GM23248 (cell line): ENCODE data around the gene VPS37D. TPM values are rescaled to one million over a fixed set of nuclear protein-coding genes. Genes with fewer than 3 reads are reported as not detected.
"Not testable (repeated sequence)": the region's sequence is repeated elsewhere in the genome, so short reads cannot be mapped to it uniquely, and the experiment has no call there.

Source experiments
- DNase-seq: peaks from one replicate; pipeline ENCODE4 v3.0.0-alpha.2; 2015
- H2AFZ ChIP-seq: fragments of 200-600 bp; sonication (generic); 2 replicates; pipeline ENCODE4 v1.6.1; 2016; ENCODE audit warnings: antibody characterized with exemption
- H3F3A ChIP-seq: fragments of 200-600 bp; sonication (generic); 2 replicates; pipeline ENCODE4 v1.6.1; 2016; ENCODE audit warnings: mild to moderate bottlenecking, antibody characterized with exemption, mixed run types; ENCODE audit not compliant: insufficient read depth
- H3K27ac ChIP-seq: fragments of 200-600 bp; sonication (generic); 2 replicates; pipeline ENCODE4 v1.5.1; 2016; ENCODE audit warnings: mild to moderate bottlenecking
- H3K27me3 ChIP-seq: fragments of 200-600 bp; sonication (generic); replicated peaks from 2 replicates; pipeline ENCODE4 v1.6.1; 2016; ENCODE audit warnings: mild to moderate bottlenecking; ENCODE audit not compliant: insufficient read depth
- H3K36me3 ChIP-seq: fragments of 200-600 bp; sonication (generic); 2 replicates; pipeline ENCODE4 v1.6.1; 2016; ENCODE audit warnings: low read depth, mild to moderate bottlenecking
- H3K4me1 ChIP-seq: fragments of 200-600 bp; sonication (generic); 2 replicates; pipeline ENCODE4 v1.6.1; 2016; ENCODE audit warnings: mild to moderate bottlenecking; ENCODE audit not compliant: insufficient read depth
- H3K4me2 ChIP-seq: fragments of 200-600 bp; sonication (generic); one replicate; pipeline ENCODE4 v1.6.1; 2016; ENCODE audit warnings: mild to moderate bottlenecking; ENCODE audit not compliant: unreplicated experiment
- H3K4me3 ChIP-seq: fragments of 200-600 bp; sonication (generic); 2 replicates; pipeline ENCODE4 v1.5.1; 2016; ENCODE audit warnings: mild to moderate bottlenecking
- H3K79me2 ChIP-seq: fragments of 200-600 bp; sonication (generic); 2 replicates; pipeline ENCODE4 v1.6.1; 2016; ENCODE audit warnings: mild to moderate bottlenecking; ENCODE audit not compliant: insufficient read depth
- H3K9ac ChIP-seq: fragments of 200-600 bp; sonication (generic); 2 replicates; pipeline ENCODE4 v1.6.1; 2016; ENCODE audit warnings: mild to moderate bottlenecking
- H3K9me2 ChIP-seq: fragments of 200-600 bp; sonication (generic); 2 replicates; pipeline ENCODE4 v1.6.1; 2016; ENCODE audit warnings: mixed run types, mild to moderate bottlenecking, moderate library complexity; ENCODE audit not compliant: insufficient read depth
- H3K9me3 ChIP-seq: fragments of 200-600 bp; sonication (generic); one replicate; pipeline ENCODE4 v1.6.1; 2017; ENCODE audit warnings: low read depth
- H4K20me1 ChIP-seq: fragments of 200-600 bp; sonication (generic); 2 replicates; pipeline ENCODE4 v1.6.0; 2016; ENCODE audit not compliant: insufficient read depth
- EZH2 ChIP-seq: fragments of 200-600 bp; sonication (generic); IDR thresholded peaks from 2 replicates; pipeline ENCODE4 v1.6.1; 2018; ENCODE audit warnings: antibody characterized with exemption, mild to moderate bottlenecking; ENCODE audit not compliant: insufficient read depth, poor library complexity, severe bottlenecking
- EZH2phosphoT487 ChIP-seq: fragments of 200-600 bp; sonication (generic); IDR thresholded peaks from 2 replicates; pipeline ENCODE4 v1.6.1; 2018; ENCODE audit warnings: antibody characterized with exemption, moderate library complexity, mild to moderate bottlenecking, low read depth; ENCODE audit not compliant: insufficient read depth
- WGBS, 2 experiments: methylation state at CpG; one replicate each; pipeline ENCODE4 v1.1.6; 2015 to 2017; ENCODE audit warnings: low lambda C conversion rate in 2 of 2, low coverage in 1 of 2; ENCODE audit errors: missing lambda C conversion rate in 2 of 2; 5-methylcytosine and 5-hydroxymethylcytosine counted together
- in situ Hi-C: fragments of 300-500 bp; cut with MboI; formaldehyde crosslinking; loops from 2 replicates; pipeline ENCODE4 v1.15.0; 2020
- polyA plus RNA-seq: library from polyadenylated mRNA; unstranded; fragments of >200 nt; fragmentation: Nextera tagmentation; extraction: Ambion mirVana; gene quantifications from 2 replicates; pipeline ENCODE4 v1.2.1, GENCODE V29; 2016
- total RNA-seq: library from RNA; depleted of rRNA; stranded (reverse); fragments of >200 nt; shearing (Covaris generic); gene quantifications from 2 replicates; pipeline ENCODE4 v1.2.3, GENCODE V29; 2014

The VPS37D gene
- total and polyA plus RNA-seq, 2 experiments from 2014 or later, result 1.3 to 5.9 TPM

GRCh38 chr7:73648593-73649332 is 18.9 kb upstream of the VPS37D start:
- Histone ChIP-seq H3K27me3 (peaks cover 37% of the 10 kb centered on the region), H3F3A (no peaks in the 10 kb centered on the region), H3K9me2 (no peaks in the 10 kb centered on the region), H3K79me2 (no peaks in the 10 kb centered on the region), H3K4me2 (no peak overlapping the region), H3K9ac (no peak overlapping the region), H2AFZ (no peak overlapping the region), H3K27ac (no peak overlapping the region), H4K20me1 (no peaks in the 10 kb centered on the region), H3K4me1 (no peaks in the 10 kb centered on the region), H3K36me3 (no peaks in the 10 kb centered on the region), H3K4me3 (no peak overlapping the region), H3K9me3 (no peaks in the 10 kb centered on the region)
- no peak for DNase-seq
- WGBS, 2 experiments, result 53% methylated on average over 1 of the region's 1 CpG; no CpG with 5 or more reads in 1 of the 2 experiments
- TF ChIP-seq EZH2 (no peak), EZH2phosphoT487 (no peak)
- in situ Hi-C loops, result no loop called here

GRCh38 chr7:73649576-73649975 is 18.1 kb upstream of the VPS37D start:
- 54 to 57% methylated on average over 9 of the region's 9 CpGs for WGBS, 2 experiments
- no peak overlapping the region for H3K4me3 ChIP-seq
- H3K9ac ChIP-seq, result no peak overlapping the region
- no peaks in the 10 kb centered on the region for H3K9me2 ChIP-seq
- in situ Hi-C loops, result no loop called here
- H4K20me1 ChIP-seq, result no peaks in the 10 kb centered on the region
- no peaks in the 10 kb centered on the region for H3F3A ChIP-seq
- no peaks in the 10 kb centered on the region for H3K4me1 ChIP-seq
- TF ChIP-seq EZH2phosphoT487 (no peak), EZH2 (no peak)
- H3K27me3 ChIP-seq, result peaks cover 30% of the 10 kb centered on the region
- DNase-seq, result no peak
- no peaks in the 10 kb centered on the region for H3K79me2 ChIP-seq
- no peaks in the 10 kb centered on the region for H3K9me3 ChIP-seq
- no peak overlapping the region for H2AFZ ChIP-seq
- no peak overlapping the region for H3K27ac ChIP-seq
- H3K4me2 ChIP-seq, result no peak overlapping the region
- H3K36me3 ChIP-seq, result no peaks in the 10 kb centered on the region

GRCh38 chr7:73650524-73650923 is 17.1 kb upstream of the VPS37D start:
- 48 to 59% methylated on average over 5 of the region's 5 CpGs for WGBS, 2 experiments
- in situ Hi-C loops, result no loop called here
- no peaks in the 10 kb centered on the region for H3K4me1 ChIP-seq
- no peak for DNase-seq
- no peaks in the 10 kb centered on the region for H3K79me2 ChIP-seq
- no peaks in the 10 kb centered on the region for H4K20me1 ChIP-seq
- no peaks in the 10 kb centered on the region for H3K9me3 ChIP-seq
- no peaks in the 10 kb centered on the region for H3K9me2 ChIP-seq
- H3F3A ChIP-seq, result no peaks in the 10 kb centered on the region
- no peak overlapping the region for H3K4me2 ChIP-seq
- no peak overlapping the region for H3K27ac ChIP-seq
- TF ChIP-seq EZH2 (no peak), EZH2phosphoT487 (no peak)
- H3K27me3 ChIP-seq, result peaks cover 25% of the 10 kb centered on the region
- no peak overlapping the region for H2AFZ ChIP-seq
- no peaks in the 10 kb centered on the region for H3K36me3 ChIP-seq
- H3K4me3 ChIP-seq, result no peak overlapping the region
- no peak overlapping the region for H3K9ac ChIP-seq

GRCh38 chr7:73652541-73652949 is 15.1 kb upstream of the VPS37D start:
- Histone ChIP-seq H3K27ac (no peak overlapping the region), H4K20me1 (no peaks in the 10 kb centered on the region), H3K9me3 (no peaks in the 10 kb centered on the region), H3K4me1 (no peaks in the 10 kb centered on the region), H3F3A (no peaks in the 10 kb centered on the region), H3K27me3 (peaks cover 7% of the 10 kb centered on the region), H3K9ac (no peak overlapping the region), H3K9me2 (no peaks in the 10 kb centered on the region), H3K79me2 (no peaks in the 10 kb centered on the region), H2AFZ (no peak overlapping the region), H3K4me2 (no peak overlapping the region), H3K36me3 (no peaks in the 10 kb centered on the region), H3K4me3 (no peak overlapping the region)
- in situ Hi-C loops, result no loop called here
- 70 to 77% methylated on average over 11 of the region's 11 CpGs for WGBS, 2 experiments
- DNase-seq, result no peak
- TF ChIP-seq EZH2phosphoT487, result no peak
- TF ChIP-seq EZH2, result no peak

- H3F3A ChIP-seq, H3K4me1 ChIP-seq, H3K27ac ChIP-seq, H3K4me3 ChIP-seq, H3K9me3 ChIP-seq, H3K9ac ChIP-seq, DNase-seq, H3K36me3 ChIP-seq, H2AFZ ChIP-seq, in situ Hi-C loops, H3K27me3 ChIP-seq, H4K20me1 ChIP-seq, H3K79me2 ChIP-seq, H3K9me2 ChIP-seq, H3K4me2 ChIP-seq: not testable (repeated sequence)
- 57 to 70% methylated on average over 4 of the region's 4 CpGs for WGBS, 2 experiments
Observed at GRCh38 chr7:73655309-73655708, 12.3 kb upstream of the VPS37D start.
